Activated CD4-positive, alpha-beta memory T cell treated with anti-CD3 and anti-CD28 coated beads for 36 hours (primary cell): ENCODE data around the gene REG4. TPM values are rescaled to one million over a fixed set of nuclear protein-coding genes. Genes with fewer than 3 reads are reported as not detected.

ENCODE experiments used
- CTCF ChIA-PET: fragments of 350-600 bp; sonication (Branson Sonifier 250); formaldehyde crosslinking; loops from one replicate; lab custom pipeline; 2021; ENCODE audit warnings: antibody characterized with exemption, inconsistent platforms; lab: Charles Lee
- POLR2A ChIA-PET: fragments of 350-600 bp; sonication (Branson Sonifier 250); formaldehyde crosslinking; loops from one replicate; lab custom pipeline; 2021; ENCODE audit warnings: antibody characterized with exemption; lab: Charles Lee
- DNase-seq: peaks from one replicate; pipeline ENCODE4 v3.0.0-alpha.2; 2020
- H3K27ac Mint-ChIP-seq: one replicate; pipeline ENCODE4 v1.8.0; 2021; ENCODE audit warnings: mixed read lengths
- H3K27me3 Mint-ChIP-seq: one replicate; pipeline ENCODE4 v1.8.0; 2021; ENCODE audit warnings: mixed read lengths
- H3K36me3 Mint-ChIP-seq: one replicate; pipeline ENCODE4 v1.8.0; 2021; ENCODE audit warnings: mixed read lengths
- H3K4me1 Mint-ChIP-seq: one replicate; pipeline ENCODE4 v1.8.0; 2021; ENCODE audit warnings: low read depth, mixed read lengths
- H3K4me3 Mint-ChIP-seq: one replicate; pipeline ENCODE4 v1.8.0; 2021; ENCODE audit warnings: mild to moderate bottlenecking, mixed read lengths
- H3K9me3 Mint-ChIP-seq: one replicate; pipeline ENCODE4 v1.8.0; 2021; ENCODE audit warnings: mixed read lengths
- intact Hi-C: fragments of 100-400 bp; cut with micrococcal nuclease; formaldehyde crosslinking; loops from one replicate; pipeline ENCODE4 v1.15.1; 2023
- total RNA-seq, 2 experiments: library from RNA; stranded (reverse); gene quantifications; one replicate each; pipeline ENCODE4 v1.2.3, GENCODE V29; 2021

Gene REG4
- total RNA-seq, 2 experiments from 2014 or later = not detected

GRCh38 chr1:119805746-119806145, 5.5 kb downstream of the REG4 start:
- POLR2A ChIA-PET = no interaction called here
- CTCF ChIA-PET = no interaction called here
- DNase-seq = no peak
- Mint-ChIP-seq H3K4me1 (peaks cover 4% of the 10 kb centered on the region), H3K9me3 (no peaks in the 10 kb centered on the region), H3K27ac (no peak overlapping the region), H3K4me3 (no peak overlapping the region), H3K36me3 (no peaks in the 10 kb centered on the region), H3K27me3 (peaks cover 14% of the 10 kb centered on the region)
- intact Hi-C loops = no loop called here

DNA sequence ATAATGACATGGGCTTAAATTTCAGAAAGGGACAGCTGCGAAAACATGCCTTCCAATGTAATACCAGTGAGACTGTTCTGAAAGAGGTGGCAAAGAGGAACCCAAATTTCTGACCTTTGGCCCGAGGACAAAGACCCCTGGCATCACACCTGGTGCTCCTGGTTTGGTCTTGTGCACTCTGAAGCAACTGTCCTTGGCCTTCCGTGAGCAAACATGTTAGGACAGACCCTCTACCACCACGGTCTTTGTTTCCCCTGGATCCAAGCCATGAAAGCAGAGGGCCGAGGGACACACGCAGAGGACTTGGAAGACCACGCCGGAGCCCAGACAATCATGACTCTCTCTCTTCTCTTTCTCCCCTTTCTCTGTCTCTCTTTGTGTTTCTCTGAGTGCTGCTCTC, 6.0 kb downstream of the REG4 start:
- H3K27ac Mint-ChIP-seq = no peak overlapping the region
- no peak overlapping the region for H3K4me3 Mint-ChIP-seq

GRCh38 chr1:119799599-119800177, 11.6 kb downstream of the REG4 start:
- CTCF ChIA-PET = interaction anchor here (1.2 kb wide), 1 partner anchor 13 kb away, joined by 3 read pairs; no protein-coding TSS in a partner anchor
- no peak for DNase-seq
- POLR2A ChIA-PET = no interaction called here
- Mint-ChIP-seq H3K27me3 (no peaks in the 10 kb centered on the region), H3K36me3 (no peaks in the 10 kb centered on the region), H3K4me3 (no peak overlapping the region), H3K9me3 (no peaks in the 10 kb centered on the region), H3K4me1 (no peaks in the 10 kb centered on the region), H3K27ac (no peak overlapping the region)
- intact Hi-C loops = no loop called here

More for the DNA sequence above, 6.0 kb downstream of the REG4 start:
- DNase-seq = no peak
- intact Hi-C loops = no loop called here
- H3K9me3 Mint-ChIP-seq = no peaks in the 10 kb centered on the region
- ChIA-PET POLR2A (no interaction called here), CTCF (no interaction called here)
- H3K27me3 Mint-ChIP-seq = peaks cover 14% of the 10 kb centered on the region
- no peaks in the 10 kb centered on the region for H3K36me3 Mint-ChIP-seq
- H3K4me1 Mint-ChIP-seq = peaks cover 4% of the 10 kb centered on the region

- no peaks in the 10 kb centered on the region for H3K4me1 Mint-ChIP-seq
- POLR2A ChIA-PET = no interaction called here
- intact Hi-C loops = no loop called here
- no peak overlapping the region for H3K4me3 Mint-ChIP-seq
- H3K9me3 Mint-ChIP-seq = no peaks in the 10 kb centered on the region
- H3K36me3 Mint-ChIP-seq = no peaks in the 10 kb centered on the region
- H3K27me3 Mint-ChIP-seq = no peaks in the 10 kb centered on the region
- DNase-seq = no peak
- CTCF ChIA-PET = interaction anchor here (0.6 to 5.7 kb wide), 3 partner anchors 9 to 76 kb away, joined by 3 to 29 read pairs (median 3); no protein-coding TSS in a partner anchor
- H3K27ac Mint-ChIP-seq = no peak overlapping the region
These were observed 12.3 kb downstream of the REG4 start for GRCh38 chr1:119799003-119799402.

GRCh38 chr1:119797606-119798005, 13.7 kb downstream of the REG4 start:
- no peaks in the 10 kb centered on the region for H3K4me1 Mint-ChIP-seq
- no peaks in the 10 kb centered on the region for H3K9me3 Mint-ChIP-seq
- ChIA-PET POLR2A (no interaction called here), CTCF (interaction anchor here (2.3 to 5.7 kb wide), 2 partner anchors 11 to 14 kb away, joined by 5 to 29 read pairs; partner anchors contain the start of gene REG4)
- intact Hi-C loops = no loop called here
- no peak overlapping the region for H3K27ac Mint-ChIP-seq
- H3K36me3 Mint-ChIP-seq = no peaks in the 10 kb centered on the region
- no peak overlapping the region for H3K4me3 Mint-ChIP-seq
- H3K27me3 Mint-ChIP-seq = no peaks in the 10 kb centered on the region
- no peak for DNase-seq

GRCh38 chr1:119797162-119797561, 14.1 kb downstream of the REG4 start:
- H3K27ac Mint-ChIP-seq = no peak overlapping the region
- no peaks in the 10 kb centered on the region for H3K9me3 Mint-ChIP-seq

GRCh38 chr1:119795261-119796200, 15.7 kb downstream of the REG4 start:
- ChIA-PET CTCF (interaction anchor here (2.3 to 5.7 kb wide), 2 partner anchors 13 to 16 kb away, joined by 5 to 29 read pairs; partner anchors contain the start of gene REG4), POLR2A (no interaction called here)
- H3K27me3 Mint-ChIP-seq = no peaks in the 10 kb centered on the region
- H3K9me3 Mint-ChIP-seq = no peaks in the 10 kb centered on the region
- H3K36me3 Mint-ChIP-seq = no peaks in the 10 kb centered on the region
- no peak overlapping the region for H3K4me3 Mint-ChIP-seq
- no peak for DNase-seq
- no peak overlapping the region for H3K27ac Mint-ChIP-seq
- intact Hi-C loops = no loop called here
- H3K4me1 Mint-ChIP-seq = no peaks in the 10 kb centered on the region

More at GRCh38 chr1:119797162-119797561, 14.1 kb downstream of the REG4 start:
- ChIA-PET POLR2A (no interaction called here), CTCF (interaction anchor here (2.3 to 5.7 kb wide), 2 partner anchors 11 to 14 kb away, joined by 5 to 29 read pairs; partner anchors contain the start of gene REG4)
- no peaks in the 10 kb centered on the region for H3K4me1 Mint-ChIP-seq
- H3K4me3 Mint-ChIP-seq = no peak overlapping the region
- no peaks in the 10 kb centered on the region for H3K36me3 Mint-ChIP-seq
- intact Hi-C loops = no loop called here
- no peak for DNase-seq
- no peaks in the 10 kb centered on the region for H3K27me3 Mint-ChIP-seq

DNA sequence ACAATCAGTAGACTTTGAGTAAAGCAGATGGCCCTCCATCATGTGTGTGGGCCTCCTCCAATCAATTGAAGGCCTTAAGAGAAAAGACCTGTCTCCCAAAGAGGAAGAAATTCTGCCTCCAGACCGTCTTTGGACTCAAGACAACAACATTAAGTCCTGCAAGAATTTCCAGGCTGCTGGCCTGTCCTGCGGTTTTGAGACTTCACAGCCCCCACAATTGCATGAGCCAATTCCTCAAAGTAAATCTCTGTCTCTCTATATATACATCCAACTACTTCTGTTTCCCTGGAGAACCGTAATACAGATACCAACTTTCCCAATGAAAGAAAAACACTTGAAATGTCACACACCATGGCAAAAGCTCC, 16.4 kb downstream of the REG4 start:
- Mint-ChIP-seq H3K4me3 (no peak overlapping the region), H3K36me3 (no peaks in the 10 kb centered on the region), H3K27me3 (no peaks in the 10 kb centered on the region), H3K9me3 (no peaks in the 10 kb centered on the region), H3K4me1 (no peaks in the 10 kb centered on the region), H3K27ac (no peak overlapping the region)
- DNase-seq = no peak
- intact Hi-C loops = no loop called here
- ChIA-PET POLR2A (no interaction called here), CTCF (interaction anchor here (5.7 kb wide), 1 partner anchor 13 kb away, joined by 29 read pairs; no protein-coding TSS in a partner anchor)

- intact Hi-C loops = no loop called here
- H3K4me3 Mint-ChIP-seq = no peak overlapping the region
- no peaks in the 10 kb centered on the region for H3K4me1 Mint-ChIP-seq
- CTCF ChIA-PET = interaction anchor here (5.7 kb wide), 1 partner anchor 14 kb away, joined by 29 read pairs; no protein-coding TSS in a partner anchor
- POLR2A ChIA-PET = no interaction called here
- no peaks in the 10 kb centered on the region for H3K36me3 Mint-ChIP-seq
- H3K9me3 Mint-ChIP-seq = no peaks in the 10 kb centered on the region
- no peak overlapping the region for H3K27ac Mint-ChIP-seq
- no peaks in the 10 kb centered on the region for H3K27me3 Mint-ChIP-seq
- DNase-seq = no peak
These were observed 16.9 kb downstream of the REG4 start for GRCh38 chr1:119794230-119794875.

DNA sequence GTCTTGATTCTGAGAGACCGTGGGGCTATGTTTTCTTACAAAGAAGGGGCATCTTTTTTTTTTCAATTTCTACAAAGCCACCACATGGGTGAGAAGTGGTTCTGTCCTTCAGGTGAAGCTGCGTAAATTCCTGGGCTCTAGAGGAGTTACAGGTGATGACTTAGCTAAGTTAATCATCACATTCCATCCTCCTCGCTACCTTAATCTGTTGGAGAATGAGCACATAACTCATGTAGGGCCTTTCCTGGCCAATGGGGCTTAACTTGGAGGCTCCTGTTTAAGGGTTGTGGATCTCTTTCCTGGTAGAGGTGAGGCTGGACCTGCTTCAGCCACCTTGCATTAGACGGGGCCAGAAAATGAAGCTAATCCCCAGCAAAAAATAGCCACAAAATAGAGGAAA, 19.9 kb downstream of the REG4 start:
- H3K27ac Mint-ChIP-seq = no peak overlapping the region
- peaks cover 1% of the 10 kb centered on the region for H3K4me1 Mint-ChIP-seq
- H3K36me3 Mint-ChIP-seq = no peaks in the 10 kb centered on the region
- POLR2A ChIA-PET = no interaction called here
- H3K4me3 Mint-ChIP-seq = no peak overlapping the region
- no peaks in the 10 kb centered on the region for H3K27me3 Mint-ChIP-seq
- no peak for DNase-seq
- CTCF ChIA-PET = interaction anchor here (1.0 kb wide), 1 partner anchor 18 kb away, joined by 5 read pairs; no protein-coding TSS in a partner anchor
- intact Hi-C loops = no loop called here
- H3K9me3 Mint-ChIP-seq = no peaks in the 10 kb centered on the region

GRCh38 chr1:119790451-119791198, 20.6 kb downstream of the REG4 start:
- intact Hi-C loops = no loop called here
- POLR2A ChIA-PET = no interaction called here
- Mint-ChIP-seq H3K27me3 (no peaks in the 10 kb centered on the region), H3K36me3 (no peaks in the 10 kb centered on the region), H3K9me3 (no peaks in the 10 kb centered on the region), H3K4me3 (no peak overlapping the region), H3K27ac (no peak overlapping the region), H3K4me1 (peaks cover 6% of the 10 kb centered on the region)
- no peak for DNase-seq
- CTCF ChIA-PET = no interaction called here
